ENCODE results near the gene MS4A2.
"Not testable (repeated sequence)": the region's sequence is repeated elsewhere in the genome, so short reads cannot be mapped to it uniquely, and the experiment has no call there.

MS4A2 gene

GRCh38 chr11:60088364-60088763, at the start of gene MS4A2:
MS4A2 (plus strand) TSS chr11:60088664; CDS start chr11:60088766, 102 bp downstream.
- DNase-seq: no peak

- DNase-seq: no peak
These were observed 48.4 kb upstream of the MS4A2 start, which contains the start of gene OOSP2 for GRCh38 chr11:60040109-60040508. OOSP2 (plus strand) TSS chr11:60040409; CDS start chr11:60040460, 51 bp downstream.

GRCh38 chr11:60050422-60050821, 38.0 kb upstream of the MS4A2 start:
- DNase-seq: not testable (repeated sequence)

- not testable (repeated sequence) for DNase-seq
These were observed 37.6 kb upstream of the MS4A2 start for GRCh38 chr11:60050839-60051238.

GRCh38 chr11:60056349-60056969, 32.0 kb upstream of the MS4A2 start, which contains the start of gene MS4A3:
MS4A3 (plus strand) TSS chr11:60056665; CDS start chr11:60061161, 4,496 bp downstream.
- no peak for DNase-seq

GRCh38 chr11:60059052-60059451, 29.4 kb upstream of the MS4A2 start:
- no peak for DNase-seq

- DNase-seq: no peak
These were observed 28.8 kb upstream of the MS4A2 start for GRCh38 chr11:60059521-60060240.

- DNase-seq: no peak
These were observed 24.4 kb upstream of the MS4A2 start for GRCh38 chr11:60064111-60064510.

GRCh38 chr11:60065801-60066200, 22.7 kb upstream of the MS4A2 start:
- DNase-seq: no peak

GRCh38 chr11:60069450-60069849, 19.0 kb upstream of the MS4A2 start:
- no peak for DNase-seq

- not testable (repeated sequence) for DNase-seq
These were observed 16.8 kb upstream of the MS4A2 start for GRCh38 chr11:60071644-60072043.

GRCh38 chr11:60077216-60077817, 11.1 kb upstream of the MS4A2 start:
- DNase-seq: no peak

GRCh38 chr11:60077981-60078380, 10.5 kb upstream of the MS4A2 start:
- no peak for DNase-seq

GRCh38 chr11:60078745-60079144, 9.7 kb upstream of the MS4A2 start:
- DNase-seq: no peak

- DNase-seq: no peak
These were observed 7.9 kb upstream of the MS4A2 start for GRCh38 chr11:60080535-60080934.

GRCh38 chr11:60084631-60085273, 3.7 kb upstream of the MS4A2 start:
- no peak for DNase-seq

GRCh38 chr11:60085909-60086308, 2.6 kb upstream of the MS4A2 start:
- no peak for DNase-seq

GRCh38 chr11:60087239-60087638, 1.2 kb upstream of the MS4A2 start:
- no peak for DNase-seq

- DNase-seq: no peak
These were observed 7.1 kb downstream of the MS4A2 start for GRCh38 chr11:60095477-60096120.

GRCh38 chr11:60097189-60097588, 8.7 kb downstream of the MS4A2 start:
- no peak for DNase-seq

GRCh38 chr11:60098508-60098907, 10.0 kb downstream of the MS4A2 start:
- no peak for DNase-seq

- DNase-seq: no peak
These were observed 12.1 kb downstream of the MS4A2 start for GRCh38 chr11:60100516-60100915.

- not testable (repeated sequence) for DNase-seq
These were observed 12.9 kb downstream of the MS4A2 start for GRCh38 chr11:60101368-60101767.

Measured in activated gamma-delta T cell treated with Interleukin-2 at 50 U/mL for 16 hours (primary cell).